HFF-Myc (cell line): ENCODE measurements around the gene TTYH2.

Experiments used
- DNase-seq: peaks from one replicate; pipeline ENCODE4 v3.0.0-alpha.2; 2011; ENCODE audit warnings: low read depth; ENCODE audit errors: extremely low read depth
- H3K4me3 ChIP-seq: replicated peaks from 2 replicates; pipeline ENCODE4 v1.5.1; 2011; ENCODE audit warnings: low read depth, mild to moderate bottlenecking, control low read depth, low read length
- CTCF ChIP-seq: IDR thresholded peaks from 2 replicates; pipeline ENCODE4 v1.5.1; 2012; ENCODE audit warnings: mild to moderate bottlenecking, low read depth, low read length, control low read depth; ENCODE audit errors: missing control alignments

Gene TTYH2

GRCh38 chr17:74234486-74234885 is 21.1 kb downstream of the TTYH2 start:
- no peak overlapping the region for H3K4me3 ChIP-seq
- TF ChIP-seq CTCF, result no peak
- no peak for DNase-seq

- no peak for TF ChIP-seq CTCF
- no peak for DNase-seq
- H3K4me3 ChIP-seq, result no peak overlapping the region
Observed at GRCh38 chr17:74235040-74235581, 21.7 kb downstream of the TTYH2 start.

- TF ChIP-seq CTCF, result no peak
- no peak for DNase-seq
- H3K4me3 ChIP-seq, result no peak overlapping the region
Observed at GRCh38 chr17:74235911-74236371, 22.6 kb downstream of the TTYH2 start.

- no peak overlapping the region for H3K4me3 ChIP-seq
- no peak for TF ChIP-seq CTCF
- DNase-seq, result no peak
Observed at GRCh38 chr17:74237321-74237720, 23.9 kb downstream of the TTYH2 start.

- no peak for TF ChIP-seq CTCF
- DNase-seq, result no peak
Observed at GRCh38 chr17:74239172-74239571, 25.8 kb downstream of the TTYH2 start.

GRCh38 chr17:74240618-74241205 is 27.3 kb downstream of the TTYH2 start:
- DNase-seq, result no peak
- no peak overlapping the region for H3K4me3 ChIP-seq
- TF ChIP-seq CTCF, result no peak

More at GRCh38 chr17:74239172-74239571, 25.8 kb downstream of the TTYH2 start:
- no peak overlapping the region for H3K4me3 ChIP-seq

- no peak for DNase-seq
- no peak overlapping the region for H3K4me3 ChIP-seq
- no peak for TF ChIP-seq CTCF
Observed at GRCh38 chr17:74241431-74241830, 28.1 kb downstream of the TTYH2 start.
